Liver (tissue), 9 donors: ENCODE measurements around the gene POU2F2. TPM values are rescaled to one million over a fixed set of nuclear protein-coding genes. Genes with fewer than 3 reads are reported as not detected.

Experiments used
- DNase-seq: peaks from one replicate; pipeline ENCODE4 v3.0.0-alpha.2; 2017; ENCODE audit warnings: low spot score
- H3K27ac ChIP-seq, 2 donors: one replicate each; pipeline ENCODE4 v1.7.0; 2013; ENCODE audit warnings: inconsistent platforms in 2 of 2, low read length in 2 of 2, control low read depth in 1 of 2, low read depth in 1 of 2, mild to moderate bottlenecking in 1 of 2
- H3K27me3 ChIP-seq, 4 donors: one replicate each; pipeline versions ENCODE4 v1.6.1 to v1.7.0; 2013; ENCODE audit warnings: low read length in 3 of 4, inconsistent platforms in 1 of 4, mild to moderate bottlenecking in 1 of 4, moderate library complexity in 1 of 4; ENCODE audit not compliant: control insufficient read depth in 4 of 4, insufficient read depth in 4 of 4
- H3K36me3 ChIP-seq, 4 donors: one replicate each; pipeline versions ENCODE4 v1.6.1 to v1.7.0; 2013; ENCODE audit warnings: low read length in 3 of 4, mild to moderate bottlenecking in 3 of 4, low read depth in 1 of 4, moderate library complexity in 1 of 4; ENCODE audit not compliant: control insufficient read depth in 4 of 4, insufficient read depth in 3 of 4
- H3K4me1 ChIP-seq, 4 donors: one replicate each; pipeline versions ENCODE4 v1.6.1 to v1.7.0; 2013; ENCODE audit warnings: low read length in 3 of 4, mild to moderate bottlenecking in 3 of 4, moderate library complexity in 1 of 4; ENCODE audit not compliant: control insufficient read depth in 4 of 4, insufficient read depth in 4 of 4
- H3K4me3 ChIP-seq, 3 donors: one replicate each; pipeline versions ENCODE4 v1.6.1 to v1.7.0; 2013; ENCODE audit warnings: low read length in 3 of 3, control low read depth in 1 of 3, low read depth in 1 of 3, mild to moderate bottlenecking in 1 of 3
- H3K9ac ChIP-seq, 2 donors: one replicate each; pipeline ENCODE4 v1.7.0; 2013; ENCODE audit warnings: low read length in 2 of 2, mild to moderate bottlenecking in 2 of 2, moderate library complexity in 2 of 2, control low read depth in 1 of 2, low read depth in 1 of 2
- H3K9me3 ChIP-seq, 4 donors: one replicate each; pipeline versions ENCODE4 v1.6.1 to v1.7.0; 2013; ENCODE audit warnings: low read length in 3 of 4; ENCODE audit not compliant: control insufficient read depth in 4 of 4
- CTCF ChIP-seq: fragments of 150-350 bp; IDR thresholded peaks from 2 replicates; pipeline ENCODE4 v1.5.1; 2017; ENCODE audit warnings: improper control_type of control experiment, low read depth, low read length; ENCODE audit not compliant: missing input control
- EGR1 ChIP-seq, 2 donors: IDR thresholded peaks; 2 replicates each; pipeline ENCODE4 v1.6.1; 2016 to 2018; ENCODE audit warnings: antibody characterized with exemption in 2 of 2, low read depth in 2 of 2
- FOXA1 ChIP-seq: IDR thresholded peaks from 2 replicates; pipeline ENCODE4 v1.6.1; 2016; ENCODE audit warnings: antibody characterized with exemption
- GABPA ChIP-seq, 2 donors: IDR thresholded peaks in 1 of 2; conservative IDR thresholded peaks in 1 of 2; 2 replicates each; pipeline ENCODE4 v1.6.1; 2016; ENCODE audit warnings: antibody characterized with exemption in 2 of 2, mild to moderate bottlenecking in 1 of 2, moderate library complexity in 1 of 2
- HNF4G ChIP-seq: IDR thresholded peaks from 2 replicates; pipeline ENCODE4 v1.6.1; 2016; ENCODE audit warnings: antibody characterized with exemption
- JUND ChIP-seq, 2 donors: IDR thresholded peaks; 2 replicates each; pipeline ENCODE4 v1.6.1; 2016; ENCODE audit warnings: antibody characterized with exemption in 2 of 2
- NR2F2 ChIP-seq: IDR thresholded peaks from 2 replicates; pipeline ENCODE4 v1.6.1; 2016; ENCODE audit warnings: antibody characterized with exemption
- RAD21 ChIP-seq, 2 donors: IDR thresholded peaks; 2 replicates each; pipeline ENCODE4 v1.6.1; 2016; ENCODE audit warnings: antibody characterized with exemption in 2 of 2, mild to moderate bottlenecking in 2 of 2
- RXRA ChIP-seq, 2 donors: IDR thresholded peaks; 2 replicates each; pipeline ENCODE4 v1.6.1; 2017 to 2018; ENCODE audit warnings: antibody characterized with exemption in 2 of 2, mild to moderate bottlenecking in 1 of 2
- SP1 ChIP-seq: IDR thresholded peaks from 2 replicates; pipeline ENCODE4 v1.6.1; 2018; ENCODE audit warnings: antibody characterized with exemption, mild to moderate bottlenecking
- TAF1 ChIP-seq: conservative IDR thresholded peaks from 2 replicates; pipeline ENCODE4 v1.6.1; 2016; ENCODE audit warnings: antibody characterized with exemption, mild to moderate bottlenecking
- YY1 ChIP-seq: IDR thresholded peaks from 2 replicates; pipeline ENCODE4 v1.6.1; 2016; ENCODE audit warnings: antibody characterized with exemption, mild to moderate bottlenecking
- ZBTB33 ChIP-seq: IDR thresholded peaks from 2 replicates; pipeline ENCODE4 v1.6.1; 2016; ENCODE audit warnings: antibody characterized with exemption
- WGBS: extraction: QIAGEN DNeasy Blood & Tissue Kit; methylation state at CpG from one replicate; pipeline ENCODE4 v1.1.7; 2013; 5-methylcytosine and 5-hydroxymethylcytosine counted together
- polyA plus RNA-seq, 2 donors: library from polyadenylated mRNA; stranded (reverse) in 1 of 2; unstranded in 1 of 2; fragments of 200-250 nt in 1 of 2; fragments of >200 nt in 1 of 2; fragmentation: Nextera tagmentation in 1 of 2; extraction: Ambion mirVana in 1 of 2; gene quantifications; one replicate each; pipeline versions ENCODE4 v1.2.1 to v1.2.3, GENCODE V29; 2013 to 2015
- total RNA-seq, 2 donors: library from RNA; depleted of rRNA; stranded (reverse); fragments of >200 nt; gene quantifications; one replicate each; pipeline ENCODE4 v1.2.3, GENCODE V29; 2014
- TF ChIP-seq, protein P1 (sequence below): IDR thresholded peaks from 2 replicates; pipeline ENCODE4 v1.6.1; 2016; ENCODE audit warnings: antibody characterized with exemption, mild to moderate bottlenecking
- TF ChIP-seq, protein P2 (sequence below): IDR thresholded peaks from 2 replicates; pipeline ENCODE4 v1.6.1; 2016; ENCODE audit warnings: antibody characterized with exemption
- donor health status: healthy.
- donor health status: healthy.
- donor health status: healthy.
- donor health status: healthy.
- donor health status: healthy.

The POU2F2 gene
- total and polyA plus RNA-seq, 4 donors = 0.75 to 1.2 (median 0.97) TPM

DNA sequence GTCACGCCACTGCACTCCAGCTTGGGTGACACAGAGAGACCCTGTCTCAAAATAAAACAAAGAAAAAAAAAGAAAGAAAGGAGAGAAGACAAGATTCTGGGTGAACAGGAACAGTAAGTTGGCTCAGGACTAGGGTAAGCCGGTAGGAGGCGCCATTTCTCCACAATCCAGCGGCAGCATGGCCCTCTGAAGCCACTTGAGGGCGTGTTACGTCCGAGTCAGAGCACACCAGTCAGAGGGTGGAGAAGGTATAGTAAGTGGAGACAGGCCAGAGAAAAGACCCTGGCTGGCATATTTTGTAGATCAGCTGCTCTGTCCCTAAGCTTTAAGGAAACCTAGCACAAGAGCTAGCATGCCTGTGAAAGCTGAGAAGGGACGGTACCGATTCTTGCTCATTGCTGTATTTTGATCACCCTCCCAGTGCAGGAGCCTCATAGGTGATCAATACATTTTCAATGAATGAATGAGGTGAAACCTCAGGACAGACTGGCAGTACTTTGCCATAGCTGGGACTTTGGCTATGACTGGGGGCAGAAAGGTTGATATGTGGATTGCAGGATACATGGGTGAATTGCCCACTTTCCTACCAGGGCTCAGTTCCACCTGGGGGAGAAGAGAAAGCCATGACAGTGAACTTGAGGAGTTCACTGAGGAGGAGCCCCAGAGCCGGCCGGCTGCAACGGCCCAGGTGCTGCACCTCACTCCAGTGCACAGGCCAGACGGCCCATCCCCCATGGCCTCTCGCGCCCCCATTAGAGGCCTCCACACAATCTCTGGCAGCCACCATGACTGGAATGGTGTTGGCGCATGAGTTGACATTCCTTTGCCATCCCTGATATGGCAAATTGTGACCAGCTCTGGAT is 23.5 kb downstream of the POU2F2 start:
- peak; percentile 88 to 89 for TF ChIP-seq RAD21 (IDR thresholded peaks at IDR 0.05)
- peak; percentile 94 for TF ChIP-seq CTCF
- no peak for TF ChIP-seq EGR1 (IDR thresholded peaks at IDR 0.05; ENCODE audit: low read depth in 2 of 2)
- H3K27me3 ChIP-seq = peaks cover 0 to 2% (median 0%) of the 10 kb centered on the region in 4 donors
- no peaks in the 10 kb centered on the region for H3K36me3 ChIP-seq
- DNase-seq = peak; percentile 84
- H3K9me3 ChIP-seq = no peaks in the 10 kb centered on the region
- H3K9ac ChIP-seq = no peak overlapping the region
- H3K4me1 ChIP-seq = no peaks in the 10 kb centered on the region
- no peak overlapping the region for H3K27ac ChIP-seq
- WGBS = 31% methylated on average over 16 of the region's 16 CpGs
- no peak overlapping the region for H3K4me3 ChIP-seq

DNA sequence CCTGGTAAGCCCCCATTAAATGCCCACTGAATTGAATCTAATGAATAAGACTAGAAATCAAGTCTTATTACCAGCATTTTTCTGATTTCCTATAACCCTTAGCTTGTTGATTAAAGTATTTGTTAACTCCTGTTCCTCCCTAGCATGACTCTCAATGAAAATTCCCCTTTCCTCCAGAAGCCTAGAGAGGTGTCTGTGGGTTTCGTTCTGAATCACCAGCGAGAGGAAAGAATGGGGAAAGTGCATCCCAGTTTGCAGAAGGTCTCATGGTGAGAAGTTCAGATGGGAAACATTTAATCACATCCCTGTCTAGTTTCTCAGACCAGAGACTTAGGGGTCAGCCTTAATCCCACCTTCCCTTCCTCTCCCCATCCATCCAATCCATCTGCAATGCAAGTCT is 26.9 kb downstream of the POU2F2 start:
- TF ChIP-seq HNF4G = no peak
- no peak for TF ChIP-seq CTCF
- TF ChIP-seq, protein P1, sequence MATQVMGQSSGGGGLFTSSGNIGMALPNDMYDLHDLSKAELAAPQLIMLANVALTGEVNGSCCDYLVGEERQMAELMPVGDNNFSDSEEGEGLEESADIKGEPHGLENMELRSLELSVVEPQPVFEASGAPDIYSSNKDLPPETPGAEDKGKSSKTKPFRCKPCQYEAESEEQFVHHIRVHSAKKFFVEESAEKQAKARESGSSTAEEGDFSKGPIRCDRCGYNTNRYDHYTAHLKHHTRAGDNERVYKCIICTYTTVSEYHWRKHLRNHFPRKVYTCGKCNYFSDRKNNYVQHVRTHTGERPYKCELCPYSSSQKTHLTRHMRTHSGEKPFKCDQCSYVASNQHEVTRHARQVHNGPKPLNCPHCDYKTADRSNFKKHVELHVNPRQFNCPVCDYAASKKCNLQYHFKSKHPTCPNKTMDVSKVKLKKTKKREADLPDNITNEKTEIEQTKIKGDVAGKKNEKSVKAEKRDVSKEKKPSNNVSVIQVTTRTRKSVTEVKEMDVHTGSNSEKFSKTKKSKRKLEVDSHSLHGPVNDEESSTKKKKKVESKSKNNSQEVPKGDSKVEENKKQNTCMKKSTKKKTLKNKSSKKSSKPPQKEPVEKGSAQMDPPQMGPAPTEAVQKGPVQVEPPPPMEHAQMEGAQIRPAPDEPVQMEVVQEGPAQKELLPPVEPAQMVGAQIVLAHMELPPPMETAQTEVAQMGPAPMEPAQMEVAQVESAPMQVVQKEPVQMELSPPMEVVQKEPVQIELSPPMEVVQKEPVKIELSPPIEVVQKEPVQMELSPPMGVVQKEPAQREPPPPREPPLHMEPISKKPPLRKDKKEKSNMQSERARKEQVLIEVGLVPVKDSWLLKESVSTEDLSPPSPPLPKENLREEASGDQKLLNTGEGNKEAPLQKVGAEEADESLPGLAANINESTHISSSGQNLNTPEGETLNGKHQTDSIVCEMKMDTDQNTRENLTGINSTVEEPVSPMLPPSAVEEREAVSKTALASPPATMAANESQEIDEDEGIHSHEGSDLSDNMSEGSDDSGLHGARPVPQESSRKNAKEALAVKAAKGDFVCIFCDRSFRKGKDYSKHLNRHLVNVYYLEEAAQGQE = no peak
- TF ChIP-seq, protein P2, sequence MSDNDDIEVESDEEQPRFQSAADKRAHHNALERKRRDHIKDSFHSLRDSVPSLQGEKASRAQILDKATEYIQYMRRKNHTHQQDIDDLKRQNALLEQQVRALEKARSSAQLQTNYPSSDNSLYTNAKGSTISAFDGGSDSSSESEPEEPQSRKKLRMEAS = no peak
- no peak for TF ChIP-seq SP1
- TF ChIP-seq TAF1 = no peak
- no peak for TF ChIP-seq JUND (IDR thresholded peaks at IDR 0.05)
- TF ChIP-seq ZBTB33 = no peak
- TF ChIP-seq RAD21 (IDR thresholded peaks at IDR 0.05) = no peak
- TF ChIP-seq NR2F2 = no peak
- TF ChIP-seq RXRA (IDR thresholded peaks at IDR 0.05) = no peak
- no peak for TF ChIP-seq YY1
- TF ChIP-seq GABPA (IDR thresholded peaks at IDR 0.05 in 1 of 2, conservative IDR thresholded peaks at IDR 0.05 in 1 of 2) = no peak
- TF ChIP-seq EGR1 (IDR thresholded peaks at IDR 0.05; ENCODE audit: low read depth in 2 of 2) = no peak
- TF ChIP-seq FOXA1 = no peak
- H3K9ac ChIP-seq = no peak overlapping the region
- H3K27ac ChIP-seq = no peak overlapping the region
- H3K4me3 ChIP-seq = no peak overlapping the region
- no peaks in the 10 kb centered on the region for H3K9me3 ChIP-seq
- peaks cover 0 to 3% (median under 1%) of the 10 kb centered on the region in 4 donors for H3K27me3 ChIP-seq
- no peaks in the 10 kb centered on the region for H3K36me3 ChIP-seq
- no peak for DNase-seq
- 59% methylated on average over 2 of the region's 2 CpGs for WGBS
- H3K4me1 ChIP-seq = no peaks in the 10 kb centered on the region
